HG03442 (cell line): Measurements from ENCODE around the gene RPA1.
"Not testable (repeated sequence)": the region's sequence is repeated elsewhere in the genome, so short reads cannot be mapped to it uniquely, and the experiment has no call there.

Experiments used
- ATAC-seq: cut with Tn5 transposase; IDR thresholded peaks from one replicate; pipeline ENCODE4 v1.9.1; 2021; ENCODE audit warnings: mild to moderate bottlenecking, moderate library complexity; ENCODE audit not compliant: unreplicated experiment

The RPA1 gene

DNA sequence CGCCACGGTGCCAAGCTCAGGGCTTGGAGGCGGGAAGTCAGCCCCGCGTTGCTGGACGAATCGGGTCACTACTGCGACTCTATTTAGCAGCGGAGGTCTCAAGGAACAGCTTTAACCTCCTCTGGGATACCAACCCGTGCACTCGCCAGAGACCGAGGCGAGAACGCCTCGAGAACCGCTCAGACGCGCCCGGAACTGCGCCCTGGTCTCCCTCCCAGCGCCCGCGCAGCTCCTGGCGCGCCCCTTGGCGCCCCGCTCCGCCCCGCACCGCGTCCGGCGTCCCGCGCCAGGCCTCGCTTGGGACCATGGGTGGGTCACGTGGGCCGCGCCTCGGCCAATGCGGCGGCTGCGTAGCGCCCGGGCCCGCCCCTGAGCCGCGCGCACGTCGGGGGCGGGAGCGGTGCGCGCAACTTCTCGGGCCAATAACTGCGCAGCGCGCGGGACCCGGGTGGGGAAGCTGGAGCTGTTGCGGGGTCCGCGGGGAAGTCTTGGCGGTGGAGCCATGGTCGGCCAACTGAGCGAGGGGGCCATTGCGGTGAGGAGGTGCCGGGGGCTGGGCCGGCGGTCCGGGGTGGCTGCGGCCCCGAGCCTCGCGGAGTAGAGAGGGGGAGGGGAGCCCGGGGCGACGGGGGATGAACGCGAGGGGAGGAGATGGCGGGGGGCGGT lies at the start of gene RPA1, which contains the start of gene SMYD4:
Gene RPA1 (plus strand): TSS at position 414 of the 666 bp plus-strand sequence. CDS start 89 bp downstream, at position 503.
Gene SMYD4 (minus strand): TSS at position 311 of the 666 bp plus-strand sequence. CDS start 1,908 bp downstream, outside the sequence.
- peak; percentile 77 for ATAC-seq

DNA sequence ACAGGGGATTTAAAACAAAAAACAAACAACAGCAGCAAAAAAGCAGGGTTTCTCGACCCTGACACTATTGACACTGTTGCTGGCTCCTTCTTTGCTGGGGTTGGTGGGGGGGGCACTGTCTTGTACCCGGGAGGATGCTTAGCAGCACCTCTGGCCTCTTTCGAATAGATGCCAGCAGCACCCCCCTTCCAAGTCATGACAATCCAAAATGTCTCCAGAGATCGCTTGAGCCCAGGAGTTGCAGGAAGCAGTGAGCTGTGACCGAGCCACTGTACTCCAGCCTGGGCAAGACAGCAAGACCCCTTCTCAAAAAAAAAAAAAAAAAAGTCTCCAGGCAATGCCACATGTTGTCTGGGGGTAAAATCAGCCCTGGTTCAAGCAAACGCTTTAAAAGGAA lies 47.6 kb upstream of the RPA1 start:
- no peak for ATAC-seq

DNA sequence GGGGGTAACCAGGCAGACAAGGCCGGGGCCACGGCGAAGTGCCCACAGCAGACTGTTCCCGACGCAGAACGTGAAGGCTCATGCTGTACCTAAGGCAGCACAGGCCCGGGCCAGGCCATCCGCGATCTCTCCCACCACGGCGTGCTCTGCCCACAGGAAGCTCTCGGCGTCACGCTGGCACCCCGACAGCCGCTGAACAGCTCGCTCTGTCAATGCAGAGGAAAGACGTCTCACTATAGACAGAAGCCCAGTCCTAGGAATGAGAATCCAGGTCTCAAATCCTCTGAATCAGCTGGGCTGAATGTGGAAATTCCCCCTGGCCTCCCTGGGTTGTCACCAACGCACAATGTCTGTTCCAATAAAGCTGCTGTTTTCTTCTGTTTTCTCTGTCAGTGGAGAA lies 46.5 kb upstream of the RPA1 start:
- ATAC-seq: no peak

- no peak for ATAC-seq
These were observed 45.8 kb upstream of the RPA1 start for GRCh38 chr17:1783834-1784611.

DNA sequence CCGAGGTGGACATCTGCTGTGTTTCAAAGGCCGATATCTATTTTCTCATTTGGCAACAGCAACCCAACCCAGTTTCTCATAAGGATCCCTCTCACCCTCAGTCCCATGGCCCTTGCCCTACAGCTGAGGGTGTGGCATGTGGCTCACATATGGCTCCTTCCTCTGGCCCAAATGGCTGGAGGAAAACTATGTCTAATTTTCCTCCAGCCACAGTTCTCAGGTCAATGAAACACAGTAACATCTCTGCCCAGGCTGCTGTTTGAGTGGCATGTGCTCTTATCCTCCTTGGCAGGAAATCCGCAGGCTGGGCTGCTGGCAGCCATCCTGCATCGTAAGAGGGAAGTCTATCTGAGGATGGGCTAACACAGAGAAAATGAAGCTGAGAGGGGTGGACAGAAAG lies 43.9 kb upstream of the RPA1 start:
- no peak for ATAC-seq

- ATAC-seq: no peak
These were observed 43.1 kb upstream of the RPA1 start for GRCh38 chr17:1786708-1787107.

- ATAC-seq: no peak
These were observed 42.4 kb upstream of the RPA1 start for GRCh38 chr17:1787301-1787902.

DNA sequence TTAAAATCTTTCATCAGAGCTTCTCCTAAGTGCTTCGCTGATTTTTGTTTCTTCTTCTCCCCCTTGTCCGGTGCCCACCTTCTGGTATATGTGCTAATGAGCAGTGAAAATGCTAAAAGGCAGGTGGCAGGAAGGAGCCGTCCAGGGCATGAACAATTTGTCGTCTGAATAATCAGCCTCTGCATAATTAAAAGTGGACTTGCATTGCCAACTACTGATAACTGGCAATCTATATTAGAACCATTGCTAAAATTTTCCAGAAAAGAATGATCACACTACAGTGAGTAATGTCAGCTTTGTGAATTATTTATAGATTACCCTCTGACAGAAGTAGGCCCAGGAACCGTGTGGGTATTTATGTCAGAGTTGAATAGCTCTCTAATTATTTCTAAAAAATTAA lies 39.9 kb upstream of the RPA1 start:
- ATAC-seq: no peak

- ATAC-seq: no peak
These were observed 37.0 kb upstream of the RPA1 start for GRCh38 chr17:1792495-1793446.

DNA sequence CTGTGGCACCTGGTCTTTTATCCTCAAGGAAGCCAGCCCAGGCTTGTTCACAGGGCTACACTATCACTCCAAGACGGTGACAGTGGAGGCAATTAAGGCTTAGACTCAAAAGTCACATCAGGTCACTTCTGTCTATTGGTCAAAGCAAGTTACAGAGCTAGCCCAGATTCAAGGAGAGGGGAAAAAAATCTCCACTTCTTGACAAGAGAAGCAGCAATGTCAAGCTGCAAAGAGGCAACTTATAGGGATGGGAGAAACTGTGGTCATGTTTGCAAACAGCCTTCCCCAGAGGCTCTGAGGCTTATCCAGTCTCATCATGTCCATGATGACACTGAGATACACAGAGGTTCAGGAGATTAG lies 36.4 kb upstream of the RPA1 start:
- no peak for ATAC-seq

DNA sequence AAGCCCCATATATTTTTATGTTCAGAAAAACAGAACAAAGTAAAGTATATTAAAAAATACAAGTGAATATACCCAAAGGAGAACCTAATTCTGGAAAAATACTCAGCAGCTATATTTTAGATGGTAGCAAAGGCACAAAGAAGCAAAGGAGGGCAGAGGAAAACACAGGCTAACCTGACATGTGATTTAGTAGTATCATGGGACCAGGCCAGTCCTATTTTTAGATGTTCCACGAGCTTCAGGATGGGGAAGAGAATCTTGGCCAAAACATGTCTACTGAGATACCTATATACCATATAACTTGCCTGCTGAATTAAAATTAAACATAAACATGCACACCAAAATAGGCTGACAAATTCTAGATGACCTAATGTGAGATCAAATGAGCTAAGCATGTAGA lies 33.0 kb upstream of the RPA1 start:
- ATAC-seq: no peak

- ATAC-seq: no peak
These were observed 32.5 kb upstream of the RPA1 start for GRCh38 chr17:1797323-1797722.

DNA sequence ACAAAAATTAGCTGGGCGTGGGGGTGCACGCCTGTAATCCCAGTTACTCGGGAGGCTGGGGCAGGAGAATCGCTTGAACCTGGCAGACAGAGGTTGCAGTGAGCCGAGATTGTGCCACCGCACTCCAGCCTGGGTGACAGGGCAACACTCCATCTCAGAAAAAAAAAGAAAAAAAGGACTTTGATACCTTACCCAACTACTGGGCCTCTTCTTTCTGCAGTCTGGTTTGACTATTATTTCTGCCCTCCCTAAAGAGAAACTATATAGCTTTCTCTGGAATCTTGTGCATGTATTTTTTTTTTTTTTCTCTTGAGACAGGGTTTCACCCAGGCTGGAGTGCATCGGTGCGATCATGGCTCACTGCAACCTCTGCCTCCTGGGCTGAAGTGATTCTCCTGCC lies 32.0 kb upstream of the RPA1 start:
- not testable (repeated sequence) for ATAC-seq

- no peak for ATAC-seq
These were observed 29.6 kb upstream of the RPA1 start for GRCh38 chr17:1800240-1800639.

DNA sequence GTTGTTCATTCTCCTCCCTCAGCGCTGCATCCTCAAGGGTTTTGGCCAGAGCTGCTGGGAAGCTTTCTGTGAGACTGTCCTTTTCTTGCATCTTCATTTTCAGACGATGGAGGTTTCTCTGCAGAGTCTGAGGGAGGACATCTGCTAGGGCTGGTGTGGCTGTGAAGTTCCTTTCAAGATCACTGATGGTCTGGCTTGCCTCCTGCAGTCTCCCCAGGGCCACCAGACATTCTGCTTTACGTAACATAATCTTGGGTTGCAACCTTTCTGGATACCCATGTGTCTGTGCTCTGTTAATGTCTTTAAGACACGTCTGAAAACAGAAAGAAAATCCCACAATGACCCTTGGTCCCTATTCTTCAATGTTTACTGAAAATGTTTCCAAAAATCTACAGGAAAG lies 29.1 kb upstream of the RPA1 start:
- ATAC-seq: no peak

GRCh38 chr17:1802429-1802828 lies 27.4 kb upstream of the RPA1 start:
- ATAC-seq: no peak

GRCh38 chr17:1803280-1803679 lies 26.5 kb upstream of the RPA1 start:
- ATAC-seq: no peak

GRCh38 chr17:1807890-1808289 lies 21.9 kb upstream of the RPA1 start:
- ATAC-seq: no peak

DNA sequence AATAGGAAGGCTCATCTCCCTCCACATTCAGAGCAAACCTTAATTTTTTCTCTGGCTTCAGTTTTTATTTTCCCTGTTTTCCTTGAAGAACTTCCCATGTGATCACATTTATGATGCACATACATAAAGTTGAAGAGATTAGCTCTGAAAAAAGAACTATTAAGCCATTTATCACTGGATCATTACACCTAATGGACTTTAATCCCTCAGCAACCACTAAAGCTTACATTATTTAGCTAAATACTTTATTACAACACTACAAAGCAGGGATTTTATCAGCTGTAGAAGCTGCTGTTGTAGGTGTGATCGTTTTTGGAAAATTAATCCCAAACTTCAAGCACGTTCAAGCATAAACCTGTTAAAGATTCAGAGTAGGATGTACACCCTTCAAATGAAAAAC lies 21.2 kb upstream of the RPA1 start:
- no peak for ATAC-seq

GRCh38 chr17:1809815-1810214 lies 20.0 kb upstream of the RPA1 start:
- not testable (repeated sequence) for ATAC-seq
